Adrenal gland (tissue), 12 donors: ENCODE measurements around the gene IMPDH1. TPM values are rescaled to one million over a fixed set of nuclear protein-coding genes. Genes with fewer than 3 reads are reported as not detected.

Source experiments
- DNase-seq, 7 donors: peaks; one replicate each; pipeline ENCODE4 v3.0.0-alpha.2; 2019 to 2020
- H3K27ac ChIP-seq, 5 donors: fragments of 200-600 bp; sonication (generic) in 4 of 5; 1 replicate in 3 of 5; 2 replicates in 2 of 5; pipeline versions ENCODE4 v1.5.1 to v1.8.0; 2016 to 2020; ENCODE audit warnings: mild to moderate bottlenecking in 1 of 5
- H3K27me3 ChIP-seq: fragments of 200-600 bp; 2 replicates; pipeline ENCODE4 v1.8.0; 2021
- H3K36me3 ChIP-seq, 2 donors: fragments of 200-600 bp; replicated peaks in 1 of 2; 1 replicate in 1 of 2; 2 replicates in 1 of 2; pipeline versions ENCODE4 v1.5.1 to v1.8.0; 2018 to 2022
- H3K4me1 ChIP-seq, 2 donors: fragments of 200-600 bp; replicated peaks in 1 of 2; 1 replicate in 1 of 2; 2 replicates in 1 of 2; pipeline versions ENCODE4 v1.5.1 to v1.8.0; 2018 to 2021
- H3K4me3 ChIP-seq, 4 donors: fragments of 200-600 bp; sonication (generic) in 3 of 4; one replicate each; pipeline ENCODE4 v1.5.1; 2016 to 2018
- H3K9me3 ChIP-seq, 3 donors: fragments of 200-600 bp; sonication (generic) in 1 of 3; replicated peaks in 1 of 3; 1 replicate in 2 of 3; 2 replicates in 1 of 3; pipeline versions ENCODE4 v1.5.1 to v1.8.0; 2016 to 2021
- CTCF ChIP-seq, 6 experiments: fragments of 450-650 bp in 4 of 6; fragments of 200-600 bp in 2 of 6; sonication (generic) in 1 of 6; IDR thresholded peaks; 1 replicate in 5 of 6; 2 replicates in 1 of 6; pipeline versions ENCODE4 v1.5.1 to v1.8.0; 2016 to 2021; ENCODE audit warnings: antibody characterized with exemption in 6 of 6, mild to moderate bottlenecking in 2 of 6, moderate library complexity in 1 of 6
- POLR2A ChIP-seq, 2 donors: fragments of 450-650 bp; IDR thresholded peaks; one replicate each; pipeline ENCODE4 v1.6.1; 2017; ENCODE audit warnings: antibody characterized with exemption in 2 of 2, mild to moderate bottlenecking in 2 of 2, moderate library complexity in 1 of 2
- WGBS, 4 donors: extraction: QIAGEN DNeasy Blood & Tissue Kit in 2 of 4; methylation state at CpG; one replicate each; pipeline versions ENCODE4 v1.1.5 to v1.1.7; 2013 to 2017; 5-methylcytosine and 5-hydroxymethylcytosine counted together
- intact Hi-C, 2 donors: fragments of 100-400 bp; cut with DNase I; formaldehyde crosslinking; loops; one replicate each; pipeline versions ENCODE4 v1.14.1 to v1.15.0; 2022 to 2023
- polyA plus RNA-seq, 3 donors: library from polyadenylated mRNA; stranded (reverse); fragments of 200-250 nt in 2 of 3; fragments of 350-450 nt in 1 of 3; fragmentation: Illumina TruSeq in 1 of 3; extraction: RNeasy Lipid Tissue Mini Kit (QIAGEN cat#74804) in 1 of 3; gene quantifications; one replicate each; pipeline ENCODE4 v1.2.3, GENCODE V29; 2013 to 2014
- total RNA-seq, 9 donors: library from RNA; depleted of rRNA in 4 of 9; stranded (reverse); fragments of >200 nt in 4 of 9; fragments of 120-200 nt in 1 of 9; fragmentation: NEBNext Ultra II Directional in 1 of 9; extraction: Animal tissue kit (Norgen Biotek cat#: 25700) in 1 of 9; gene quantifications; one replicate each; pipeline versions ENCODE4 v1.1.0 to v1.2.4, GENCODE V29; 2013 to 2023
- donor health status: healthy with polysubstance abuse.
- donor health status: Bipolar disorder and iron deficiency.
- donor health status: DM: yes; HTN: yes; CAD: no.
- donor health status: DM: no; HTN: no; CAD: no.
- donor health status: DM: no; HTN: no; CAD: no.
- donor health status: DM: yes; HTN: yes; CAD: no.

Gene IMPDH1
- total and polyA plus RNA-seq, 12 donors, result 11.8 to 52.4 (median 32.4) TPM

- H3K36me3 ChIP-seq, result no peaks in the 10 kb centered on the region
- WGBS, 4 donors, result 71 to 80% (median 73%) methylated on average over 4 of the region's 4 CpGs
- no peaks in the 10 kb centered on the region for H3K27me3 ChIP-seq
- H3K27ac ChIP-seq, result no peak overlapping the region
- no peaks in the 10 kb centered on the region for H3K4me1 ChIP-seq
- H3K9me3 ChIP-seq, result no peaks in the 10 kb centered on the region
- intact Hi-C loops, result loop anchor here in 1 of 2 donors (5.0 kb wide), 1 partner anchor 37 kb away; no protein-coding TSS in a partner anchor
- no peak for TF ChIP-seq CTCF (IDR thresholded peaks at IDR 0.05)
- no peak for TF ChIP-seq POLR2A (IDR thresholded peaks at IDR 0.05)
- no peak for DNase-seq
- no peak overlapping the region for H3K4me3 ChIP-seq
Observed at GRCh38 chr7:128434413-128435326, 24.9 kb upstream of the IMPDH1 start.

GRCh38 chr7:128431754-128432153 is 22.0 kb upstream of the IMPDH1 start:
- Histone ChIP-seq H3K36me3 (no peaks in the 10 kb centered on the region), H3K27me3 (no peaks in the 10 kb centered on the region), H3K27ac (no peak overlapping the region), H3K9me3 (no peaks in the 10 kb centered on the region), H3K4me3 (no peak overlapping the region), H3K4me1 (no peaks in the 10 kb centered on the region)
- DNase-seq, result no peak
- intact Hi-C loops, result loop anchor here in 1 of 2 donors (5.0 kb wide), 1 partner anchor 34 kb away; no protein-coding TSS in a partner anchor
- TF ChIP-seq CTCF (IDR thresholded peaks at IDR 0.05), result no peak
- no peak for TF ChIP-seq POLR2A (IDR thresholded peaks at IDR 0.05)
- WGBS, 4 donors, result 76 to 80% (median 78%) methylated on average over 2 of the region's 2 CpGs

GRCh38 chr7:128431221-128431620 is 21.4 kb upstream of the IMPDH1 start:
- intact Hi-C loops, result loop anchor here in 1 of 2 donors (5.0 kb wide), 1 partner anchor 34 kb away; no protein-coding TSS in a partner anchor
- WGBS, 4 donors, result 60 to 86% (median 64%) methylated on average over 1 to 6 of the region's 6 CpGs
- TF ChIP-seq CTCF (IDR thresholded peaks at IDR 0.05) (no peak), POLR2A (IDR thresholded peaks at IDR 0.05) (no peak)

GRCh38 chr7:128430207-128430606 is 20.4 kb upstream of the IMPDH1 start:
- H3K27me3 ChIP-seq, result no peaks in the 10 kb centered on the region

More at GRCh38 chr7:128431221-128431620, 21.4 kb upstream of the IMPDH1 start:
- Histone ChIP-seq H3K9me3 (no peaks in the 10 kb centered on the region), H3K4me3 (no peak overlapping the region), H3K4me1 (no peaks in the 10 kb centered on the region), H3K27ac (no peak overlapping the region), H3K27me3 (no peaks in the 10 kb centered on the region), H3K36me3 (no peaks in the 10 kb centered on the region)
- DNase-seq, result no peak

More at GRCh38 chr7:128430207-128430606, 20.4 kb upstream of the IMPDH1 start:
- no peak for DNase-seq
- intact Hi-C loops, result loop anchor here in 1 of 2 donors (5.0 kb wide), 1 partner anchor 33 kb away; no protein-coding TSS in a partner anchor
- Histone ChIP-seq H3K4me3 (no peak overlapping the region), H3K4me1 (no peaks in the 10 kb centered on the region), H3K27ac (no peak overlapping the region), H3K36me3 (no peaks in the 10 kb centered on the region), H3K9me3 (no peaks in the 10 kb centered on the region)
- 62 to 74% (median 66%) methylated on average over 3 of the region's 3 CpGs for WGBS, 4 donors
- TF ChIP-seq CTCF (IDR thresholded peaks at IDR 0.05) (no peak), POLR2A (IDR thresholded peaks at IDR 0.05) (no peak)
